GM21576 (cell line): ENCODE measurements around the gene MAP2.
"Not testable (repeated sequence)": the region's sequence is repeated elsewhere in the genome, so short reads cannot be mapped to it uniquely, and the experiment has no call there.

Source experiments
- ATAC-seq: cut with Tn5 transposase; IDR thresholded peaks from one replicate; pipeline ENCODE4 v1.9.1; 2021; ENCODE audit warnings: mild to moderate bottlenecking, moderate library complexity; ENCODE audit not compliant: unreplicated experiment

Gene MAP2

DNA sequence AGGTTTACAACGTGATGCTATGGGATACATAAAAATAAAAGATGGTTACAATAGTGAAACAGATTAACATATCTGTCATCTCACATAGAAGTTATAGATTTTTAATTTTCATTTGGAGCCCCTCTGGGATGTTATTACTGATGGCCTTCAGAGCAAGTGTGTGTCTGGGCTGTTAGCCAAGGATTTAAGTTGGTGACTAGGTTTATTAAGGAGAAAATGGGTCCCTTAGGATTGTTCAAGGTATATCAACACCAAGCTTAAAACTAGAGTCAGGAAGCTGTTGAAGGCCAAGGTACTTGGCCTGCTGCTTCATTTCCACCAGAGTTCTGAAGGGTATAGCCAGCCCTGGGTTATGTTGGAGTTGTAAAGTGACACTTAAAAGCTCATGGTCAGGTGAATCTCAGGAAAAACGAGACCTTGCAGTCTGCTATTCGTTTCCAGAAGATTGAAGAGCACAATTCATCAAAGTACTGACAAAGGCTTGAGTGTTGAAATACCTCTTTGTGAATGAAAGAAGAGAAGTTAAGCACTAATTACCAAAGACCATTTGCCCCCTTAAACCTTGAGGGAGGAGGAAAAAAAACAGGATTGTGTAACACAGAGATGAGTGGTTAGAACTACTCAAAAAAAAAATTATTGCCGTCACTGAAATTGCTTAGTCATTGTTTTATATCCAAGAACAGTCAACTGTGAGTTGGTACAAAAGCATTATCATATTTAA lies 48.4 kb downstream of the MAP2 start:
- no peak for ATAC-seq

DNA sequence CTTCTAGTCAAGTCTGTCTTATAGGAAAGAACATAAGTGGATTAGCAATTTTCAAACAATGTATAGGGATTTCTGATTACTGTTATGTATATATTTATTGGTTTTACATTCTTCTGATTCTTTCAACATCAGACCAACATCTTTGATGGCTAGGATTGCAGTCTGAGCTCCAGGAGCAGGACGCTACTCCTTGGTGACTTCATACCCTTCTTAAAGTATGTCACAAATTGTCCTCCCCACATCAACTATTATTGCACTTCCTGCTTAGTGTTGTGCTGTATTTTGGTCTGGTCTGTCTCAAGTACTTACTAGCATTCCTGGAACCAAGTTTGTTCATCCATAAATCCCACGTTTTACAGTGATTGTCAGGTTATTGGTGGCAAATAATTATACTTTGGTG lies 49.0 kb downstream of the MAP2 start:
- no peak for ATAC-seq

GRCh38 chr2:209473930-209474419 lies 50.1 kb downstream of the MAP2 start:
- no peak for ATAC-seq

DNA sequence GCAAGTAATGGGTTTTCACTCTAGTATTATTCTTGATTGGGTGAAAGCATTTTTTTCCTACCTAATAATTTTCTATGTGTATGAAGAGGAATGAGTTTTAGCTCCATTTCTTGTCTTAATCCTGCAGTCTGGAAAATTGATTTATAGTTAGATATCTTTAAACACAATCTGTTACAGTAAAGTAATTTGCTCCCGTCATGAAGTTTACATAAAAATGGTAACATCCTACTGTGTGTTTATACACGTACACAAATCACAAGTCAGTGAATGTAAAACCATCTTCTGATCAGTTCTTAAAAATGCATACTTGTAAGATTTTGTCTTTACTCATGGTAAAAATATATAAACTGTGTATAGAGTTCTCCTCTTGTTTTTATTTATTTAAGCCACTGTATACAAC lies 51.1 kb downstream of the MAP2 start:
- ATAC-seq: no peak

GRCh38 chr2:209476367-209477208 lies 52.7 kb downstream of the MAP2 start:
- no peak for ATAC-seq

GRCh38 chr2:209492296-209492695 lies 68.4 kb downstream of the MAP2 start:
- ATAC-seq: not testable (repeated sequence)

DNA sequence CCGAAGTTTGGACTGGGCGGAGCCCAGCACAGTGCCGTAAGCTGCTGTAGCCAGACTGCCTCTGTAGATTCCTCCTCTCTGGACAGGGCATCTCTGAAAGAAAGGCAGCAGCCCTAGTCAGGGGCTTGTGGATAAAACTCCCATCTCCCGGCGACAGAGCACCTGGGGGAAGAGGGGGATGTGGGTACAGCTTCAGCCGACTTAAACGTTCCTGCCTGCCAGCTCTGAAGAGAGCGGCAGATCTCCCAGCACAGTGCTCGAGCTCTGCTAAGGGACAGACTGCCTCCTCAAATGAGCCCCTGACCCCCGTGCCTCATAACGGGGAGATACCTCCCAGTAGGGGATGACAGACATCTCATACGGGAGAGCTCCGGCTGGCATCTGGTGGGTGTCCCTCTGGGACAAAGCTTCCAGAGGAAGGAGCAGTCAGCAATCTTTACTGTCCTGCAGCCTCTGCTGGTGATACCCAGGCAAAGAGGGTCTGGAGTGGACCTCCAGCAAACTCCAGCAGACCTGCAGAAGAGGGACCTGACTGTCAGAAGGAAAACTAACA lies 71.3 kb downstream of the MAP2 start:
- not testable (repeated sequence) for ATAC-seq

GRCh38 chr2:209495855-209496585 lies 72.2 kb downstream of the MAP2 start:
- ATAC-seq: no peak

GRCh38 chr2:209496586-209496982 lies 72.7 kb downstream of the MAP2 start:
- ATAC-seq: no peak

DNA sequence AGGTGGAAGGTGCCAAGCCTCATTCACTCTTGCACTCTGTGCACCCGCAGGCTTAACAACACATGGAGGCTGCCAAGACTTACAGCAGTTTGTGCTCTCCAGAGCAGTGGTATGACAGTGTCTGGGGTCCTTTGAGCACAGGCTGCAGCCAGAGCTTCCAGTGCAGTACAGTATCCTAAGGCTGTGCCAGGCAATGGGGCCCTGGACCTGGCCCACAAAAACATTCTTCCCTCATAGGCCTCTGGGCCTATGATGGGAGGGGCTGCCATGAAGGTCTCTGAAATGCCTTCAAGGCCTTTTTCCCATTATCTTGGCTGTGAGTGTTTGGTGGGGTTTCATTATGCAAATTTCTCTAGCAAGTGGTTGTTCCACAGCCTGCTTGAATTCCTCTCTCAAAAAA lies 74.8 kb downstream of the MAP2 start:
- no peak for ATAC-seq

GRCh38 chr2:209499069-209499468 lies 75.2 kb downstream of the MAP2 start:
- no peak for ATAC-seq

DNA sequence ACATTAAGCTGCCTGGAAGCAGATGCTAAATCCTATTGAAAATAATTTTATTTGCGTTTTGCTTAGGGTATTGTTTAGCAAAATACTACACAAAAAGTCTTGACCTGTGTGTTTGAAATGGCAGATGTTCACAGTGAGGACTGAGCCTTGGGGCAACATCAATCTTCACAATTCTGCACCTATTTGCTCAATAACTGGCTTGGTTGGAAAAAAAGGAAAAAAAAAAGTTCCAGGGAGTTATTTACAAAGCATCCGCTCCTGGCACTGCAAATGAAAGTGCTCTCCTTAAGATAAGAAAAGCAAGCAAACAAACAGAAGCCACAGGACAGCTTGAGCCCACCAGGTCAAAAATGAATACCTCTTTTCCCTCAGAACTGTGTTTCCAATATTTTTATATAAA lies 77.7 kb downstream of the MAP2 start:
- no peak for ATAC-seq

GRCh38 chr2:209505410-209505809 lies 81.6 kb downstream of the MAP2 start:
- no peak for ATAC-seq

GRCh38 chr2:209508255-209508654 lies 84.4 kb downstream of the MAP2 start:
- ATAC-seq: no peak

- no peak for ATAC-seq
These were observed 87.8 kb downstream of the MAP2 start for GRCh38 chr2:209511637-209512036.

DNA sequence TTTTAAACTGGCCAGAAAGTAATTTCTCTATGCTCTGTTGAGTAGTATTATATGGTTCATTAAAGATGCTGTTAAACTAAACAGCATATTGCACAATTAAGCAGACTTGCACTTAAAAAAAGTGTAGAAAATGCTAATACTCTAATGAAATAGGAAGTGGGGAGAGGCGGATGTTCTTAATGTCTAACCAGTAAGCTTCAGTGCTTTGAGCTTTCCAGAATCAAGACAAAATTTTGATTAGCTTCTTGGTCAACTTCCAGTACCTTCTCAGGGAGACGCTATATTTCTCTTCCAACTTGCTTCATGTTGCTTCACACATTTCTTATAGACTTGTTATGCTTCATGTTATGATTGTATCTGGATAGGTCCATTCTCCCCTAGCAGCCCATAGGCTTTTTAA lies 89.1 kb downstream of the MAP2 start:
- ATAC-seq: no peak

GRCh38 chr2:209517436-209517835 lies 93.6 kb downstream of the MAP2 start:
- no peak for ATAC-seq

- no peak for ATAC-seq
These were observed 95.4 kb downstream of the MAP2 start for GRCh38 chr2:209519271-209519670.

DNA sequence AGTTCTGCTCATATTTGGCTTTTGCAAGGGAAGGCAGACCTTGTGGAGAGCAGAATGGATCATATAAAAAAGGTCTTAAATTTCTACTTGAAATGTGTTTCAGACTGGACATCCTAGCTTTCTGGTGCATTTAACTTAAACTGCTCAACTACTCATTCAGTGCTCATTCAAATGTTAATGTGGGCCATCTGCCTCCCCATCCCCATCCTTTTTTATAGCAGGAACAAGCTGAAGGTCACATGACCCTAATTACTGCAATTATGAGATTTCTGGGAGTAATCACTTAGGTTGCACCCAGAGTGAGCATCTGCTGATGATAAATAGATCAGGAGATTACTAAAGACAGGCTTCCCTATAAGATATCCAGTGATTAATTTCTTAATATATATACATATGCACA lies 96.1 kb downstream of the MAP2 start:
- ATAC-seq: no peak

- ATAC-seq: no peak
These were observed 99.3 kb downstream of the MAP2 start for GRCh38 chr2:209523041-209523740.

GRCh38 chr2:209523867-209524266 lies 100.0 kb downstream of the MAP2 start:
- ATAC-seq: peak; percentile 55
